Activated CD4-positive, alpha-beta memory T cell treated with anti-CD3 and anti-CD28 coated beads for 36 hours (primary cell): Measurements from ENCODE around the gene SLK. TPM values are rescaled to one million over a fixed set of nuclear protein-coding genes. Genes with fewer than 3 reads are reported as not detected.

Experiments
- CTCF ChIA-PET: fragments of 350-600 bp; sonication (Branson Sonifier 250); formaldehyde crosslinking; loops from one replicate; lab custom pipeline; 2021; ENCODE audit warnings: antibody characterized with exemption, inconsistent platforms; lab: Charles Lee
- POLR2A ChIA-PET: fragments of 350-600 bp; sonication (Branson Sonifier 250); formaldehyde crosslinking; loops from one replicate; lab custom pipeline; 2021; ENCODE audit warnings: antibody characterized with exemption; lab: Charles Lee
- DNase-seq: peaks from one replicate; pipeline ENCODE4 v3.0.0-alpha.2; 2020
- H3K27ac Mint-ChIP-seq: one replicate; pipeline ENCODE4 v1.8.0; 2021; ENCODE audit warnings: mixed read lengths
- H3K27me3 Mint-ChIP-seq: one replicate; pipeline ENCODE4 v1.8.0; 2021; ENCODE audit warnings: mixed read lengths
- H3K36me3 Mint-ChIP-seq: one replicate; pipeline ENCODE4 v1.8.0; 2021; ENCODE audit warnings: mixed read lengths
- H3K4me1 Mint-ChIP-seq: one replicate; pipeline ENCODE4 v1.8.0; 2021; ENCODE audit warnings: low read depth, mixed read lengths
- H3K4me3 Mint-ChIP-seq: one replicate; pipeline ENCODE4 v1.8.0; 2021; ENCODE audit warnings: mild to moderate bottlenecking, mixed read lengths
- H3K9me3 Mint-ChIP-seq: one replicate; pipeline ENCODE4 v1.8.0; 2021; ENCODE audit warnings: mixed read lengths
- intact Hi-C: fragments of 100-400 bp; cut with micrococcal nuclease; formaldehyde crosslinking; loops from one replicate; pipeline ENCODE4 v1.15.1; 2023
- total RNA-seq, 2 experiments: library from RNA; stranded (reverse); gene quantifications; one replicate each; pipeline ENCODE4 v1.2.3, GENCODE V29; 2021

The SLK gene
- total RNA-seq, 2 experiments from 2014 or later = 26.1 to 27.7 TPM

DNA sequence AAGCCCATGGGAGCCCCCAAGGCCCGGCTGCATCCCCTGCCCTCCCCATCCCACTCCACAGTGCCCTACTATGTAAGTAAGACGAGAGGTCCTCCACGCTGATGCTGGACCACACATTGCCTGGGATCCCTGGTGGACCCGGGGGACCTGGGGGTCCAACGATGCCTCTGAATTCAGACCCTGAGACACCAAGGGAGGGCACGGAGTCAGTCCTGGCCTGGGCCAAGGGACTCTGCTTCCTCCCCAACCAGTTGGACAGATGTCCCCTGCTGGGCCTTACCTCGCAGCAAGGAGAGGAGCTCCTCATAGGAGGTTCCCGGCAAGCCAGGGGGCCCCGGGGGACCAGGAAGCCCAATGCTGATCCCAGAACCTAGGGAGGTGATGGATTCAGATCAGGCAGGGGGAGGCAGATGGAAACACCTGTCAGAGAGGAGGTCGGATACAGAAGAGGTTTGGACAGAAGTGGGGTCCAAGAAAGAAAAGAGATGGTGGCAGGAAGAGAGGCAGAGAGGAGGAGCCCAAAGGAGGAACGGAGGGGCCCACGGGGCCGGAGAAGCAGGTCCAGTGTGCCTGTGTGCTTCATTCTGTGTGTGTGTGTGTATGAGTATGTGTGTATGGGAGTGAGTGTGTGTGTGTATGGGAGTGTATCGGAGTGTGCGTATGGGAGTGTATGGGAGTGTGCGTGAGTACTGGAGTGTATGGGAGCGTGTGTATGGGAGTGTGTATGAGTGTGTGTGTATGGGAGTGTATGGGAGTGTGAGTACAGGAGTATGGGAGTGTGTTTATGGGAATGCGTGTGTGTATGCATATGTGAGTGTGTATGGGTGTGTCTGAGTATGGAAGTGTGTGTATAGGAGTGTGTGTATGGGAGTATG lies 68.5 kb downstream of the SLK start:
- DNase-seq = no peak
- ChIA-PET POLR2A (no interaction called here), CTCF (no interaction called here)
- no peak overlapping the region for H3K4me3 Mint-ChIP-seq
- no peaks in the 10 kb centered on the region for H3K4me1 Mint-ChIP-seq
- no peak overlapping the region for H3K27ac Mint-ChIP-seq
- no peaks in the 10 kb centered on the region for H3K27me3 Mint-ChIP-seq
- no peaks in the 10 kb centered on the region for H3K9me3 Mint-ChIP-seq
- intact Hi-C loops = no loop called here
- H3K36me3 Mint-ChIP-seq = no peaks in the 10 kb centered on the region

DNA sequence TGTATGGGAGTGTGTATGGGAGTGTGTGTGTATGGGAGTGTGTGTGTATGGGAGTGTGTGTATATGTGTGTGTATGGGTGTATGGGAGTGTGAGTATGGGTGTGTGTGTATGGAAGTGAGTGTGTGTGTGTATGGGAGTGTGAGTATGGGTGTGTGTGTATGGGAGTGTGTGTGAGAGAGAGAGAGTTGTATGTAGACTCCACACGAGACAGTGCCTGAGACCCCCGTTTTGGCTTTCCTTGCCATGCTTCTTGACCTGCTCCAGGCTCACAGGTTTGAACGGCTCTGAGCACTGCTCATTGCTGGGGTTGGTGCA lies 69.1 kb downstream of the SLK start:
- intact Hi-C loops = no loop called here
- Mint-ChIP-seq H3K4me1 (no peaks in the 10 kb centered on the region), H3K27ac (no peak overlapping the region), H3K4me3 (no peak overlapping the region), H3K9me3 (no peaks in the 10 kb centered on the region), H3K27me3 (no peaks in the 10 kb centered on the region), H3K36me3 (no peaks in the 10 kb centered on the region)
- ChIA-PET CTCF (no interaction called here), POLR2A (no interaction called here)
- DNase-seq = no peak

DNA sequence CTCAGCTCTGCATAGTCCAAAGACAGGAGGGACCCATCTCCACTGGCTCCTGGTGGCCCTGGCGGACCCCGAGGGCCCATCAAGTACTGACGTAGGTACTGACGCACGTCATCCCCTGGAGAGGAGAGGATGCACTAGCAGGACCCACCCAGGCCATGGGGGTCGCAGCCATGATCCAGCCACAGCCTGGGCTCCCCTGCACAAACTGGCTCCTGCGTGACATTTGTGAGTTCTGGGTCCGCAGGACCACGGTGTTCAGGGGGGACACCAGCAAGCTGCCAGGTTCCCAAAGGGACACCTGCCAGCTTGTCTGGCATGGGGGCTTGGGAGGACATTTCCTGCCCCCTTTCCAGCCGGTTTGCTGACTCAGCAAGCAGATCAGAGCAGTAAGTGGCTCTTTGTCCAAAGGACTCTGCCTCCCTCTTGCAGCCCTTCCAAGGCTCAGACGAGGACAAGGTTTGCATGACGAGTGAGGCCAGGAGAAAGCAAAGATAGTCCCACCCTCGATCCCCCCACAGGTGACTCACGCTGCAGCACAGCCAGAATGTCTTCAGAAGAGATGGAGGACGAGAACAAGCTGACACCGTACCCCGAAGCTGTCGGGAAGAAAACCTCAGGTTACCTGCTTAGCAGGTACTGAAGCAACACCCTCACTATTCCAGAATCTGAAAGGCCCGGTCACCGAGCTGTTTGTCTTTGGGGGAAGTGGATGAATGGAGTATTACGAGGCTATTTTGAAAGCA lies 69.7 kb downstream of the SLK start:
- Mint-ChIP-seq H3K4me1 (no peaks in the 10 kb centered on the region), H3K9me3 (no peaks in the 10 kb centered on the region), H3K27ac (no peak overlapping the region), H3K27me3 (no peaks in the 10 kb centered on the region), H3K36me3 (no peaks in the 10 kb centered on the region), H3K4me3 (no peak overlapping the region)
- intact Hi-C loops = no loop called here
- DNase-seq = no peak
- ChIA-PET POLR2A (no interaction called here), CTCF (interaction anchor here (0.8 kb wide), 1 partner anchor 238 kb away, joined by 3 read pairs; no protein-coding TSS in a partner anchor)

DNA sequence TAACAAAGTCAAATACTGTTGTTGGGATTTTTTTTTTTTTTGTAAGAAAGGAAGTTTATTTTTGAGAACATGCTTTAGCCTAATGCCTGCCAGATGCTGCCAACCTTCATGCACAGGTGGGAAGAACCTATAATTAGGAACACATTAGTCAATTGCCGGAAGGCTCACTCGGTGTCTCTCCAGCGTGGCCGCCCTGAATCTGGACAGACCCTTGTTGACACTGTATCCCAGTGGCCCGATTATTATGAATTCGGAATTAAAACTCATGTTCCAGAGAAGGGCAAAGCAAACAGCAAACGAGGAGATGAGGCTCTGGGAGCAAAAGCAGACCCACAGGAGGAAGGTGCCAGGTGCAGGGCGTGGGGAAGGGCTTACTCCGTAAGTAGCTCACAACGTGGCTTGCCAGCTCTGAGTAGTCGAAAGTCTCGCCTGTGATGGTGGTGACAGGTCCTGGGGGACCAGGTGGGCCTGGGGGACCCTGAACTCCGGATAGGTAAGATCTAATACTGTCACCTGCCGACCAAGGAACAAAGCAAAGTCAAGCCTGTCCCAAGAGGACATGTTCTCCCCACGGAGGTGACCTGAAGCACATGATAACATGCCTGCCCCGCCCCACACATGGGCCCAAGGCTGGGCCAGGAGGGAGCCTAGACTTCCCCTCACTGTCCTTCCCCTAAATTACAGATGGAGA lies 70.5 kb downstream of the SLK start:
- H3K36me3 Mint-ChIP-seq = no peaks in the 10 kb centered on the region
- H3K27ac Mint-ChIP-seq = no peak overlapping the region
- ChIA-PET CTCF (interaction anchor here (0.8 kb wide), 1 partner anchor 237 kb away, joined by 3 read pairs; no protein-coding TSS in a partner anchor), POLR2A (no interaction called here)
- DNase-seq = no peak
- intact Hi-C loops = no loop called here
- no peaks in the 10 kb centered on the region for H3K9me3 Mint-ChIP-seq
- H3K27me3 Mint-ChIP-seq = no peaks in the 10 kb centered on the region
- H3K4me1 Mint-ChIP-seq = no peaks in the 10 kb centered on the region
- no peak overlapping the region for H3K4me3 Mint-ChIP-seq

DNA sequence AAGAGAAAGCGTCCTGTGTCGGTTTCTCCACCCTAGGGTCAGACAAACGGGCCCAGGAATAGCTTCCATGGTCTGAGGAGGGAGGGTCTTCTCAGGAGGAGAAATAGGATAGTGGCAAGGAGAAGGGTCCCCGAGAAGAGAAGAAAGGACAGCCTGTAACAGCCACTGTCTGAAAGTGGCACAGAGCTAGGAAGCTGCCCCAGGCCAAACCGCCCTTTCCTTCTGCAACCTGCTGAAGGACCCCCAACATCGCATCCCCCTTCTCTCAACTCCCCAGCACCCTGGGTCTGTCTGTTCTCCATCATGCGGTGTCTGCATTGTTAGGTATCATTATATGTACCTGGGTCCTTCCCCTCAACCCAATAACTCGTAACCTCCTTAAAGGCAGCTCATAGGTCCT lies 71.6 kb downstream of the SLK start:
- Mint-ChIP-seq H3K9me3 (no peaks in the 10 kb centered on the region), H3K27me3 (no peaks in the 10 kb centered on the region), H3K4me3 (no peak overlapping the region), H3K36me3 (no peaks in the 10 kb centered on the region), H3K4me1 (no peaks in the 10 kb centered on the region), H3K27ac (no peak overlapping the region)
- ChIA-PET POLR2A (no interaction called here), CTCF (interaction anchor here (1.6 kb wide), 1 partner anchor 151 kb away, joined by 4 read pairs; no protein-coding TSS in a partner anchor)
- DNase-seq = no peak
- intact Hi-C loops = no loop called here

DNA sequence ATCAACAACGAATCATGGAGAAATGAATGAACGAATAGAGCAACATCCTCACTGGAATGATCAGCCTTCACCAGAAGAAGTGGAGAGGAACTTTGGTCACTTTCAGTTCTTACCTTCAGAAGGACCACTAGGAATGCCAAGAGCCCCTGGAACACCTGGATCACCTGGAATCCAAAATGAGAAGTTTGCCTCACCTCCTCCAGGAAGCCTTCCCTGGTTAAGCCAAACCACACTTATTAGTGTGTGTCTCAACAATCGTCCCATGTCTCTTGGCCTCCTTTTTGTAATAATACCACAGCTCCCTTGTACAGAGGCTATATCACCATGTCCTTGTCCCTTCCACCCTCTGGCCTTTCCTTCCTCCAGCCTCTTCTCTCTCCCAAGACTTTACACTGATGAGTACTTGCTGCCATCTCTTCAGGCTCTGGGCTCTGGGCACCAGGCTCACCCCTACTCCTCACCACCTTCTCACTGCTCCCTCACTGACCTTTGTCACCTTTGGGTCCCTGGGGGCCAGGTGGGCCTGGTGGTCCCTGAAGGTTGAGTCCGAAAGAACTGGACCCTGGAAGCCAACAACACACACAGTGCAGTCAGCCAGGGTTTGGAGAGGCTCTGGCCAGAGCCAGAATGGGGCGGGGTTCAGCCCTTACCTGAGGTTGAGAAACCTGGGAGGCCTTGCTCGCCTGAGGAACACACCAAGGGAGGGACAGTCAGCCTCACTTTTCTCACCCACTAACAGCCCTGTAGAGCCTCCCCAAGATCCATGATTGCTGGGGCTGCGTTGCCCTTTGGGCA lies 72.2 kb downstream of the SLK start:
- Mint-ChIP-seq H3K4me1 (no peaks in the 10 kb centered on the region), H3K9me3 (no peaks in the 10 kb centered on the region), H3K27me3 (no peaks in the 10 kb centered on the region), H3K27ac (no peak overlapping the region), H3K4me3 (no peak overlapping the region), H3K36me3 (no peaks in the 10 kb centered on the region)
- POLR2A ChIA-PET = no interaction called here
- CTCF ChIA-PET = interaction anchor here (1.6 kb wide), 1 partner anchor 151 kb away, joined by 4 read pairs; no protein-coding TSS in a partner anchor
- intact Hi-C loops = no loop called here
- DNase-seq = no peak

DNA sequence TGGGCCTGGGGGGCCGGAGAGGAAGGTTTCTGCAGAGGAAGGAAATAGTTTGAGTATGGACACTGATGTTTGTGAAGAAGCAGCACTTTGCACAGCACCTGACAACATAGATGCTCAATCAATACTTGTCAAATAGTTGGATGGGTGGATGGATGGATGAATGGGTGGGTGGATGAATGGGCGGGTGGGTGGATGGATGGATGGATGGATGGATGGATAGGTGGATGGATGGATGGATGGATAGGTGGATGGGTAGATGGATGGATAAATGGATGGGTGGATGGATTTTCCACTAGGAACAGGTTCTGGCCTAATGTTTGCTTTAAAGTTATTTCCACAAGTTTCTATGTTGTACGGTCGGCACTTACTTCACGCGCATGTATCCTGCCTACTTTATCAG lies 73.4 kb downstream of the SLK start:
- no peak overlapping the region for H3K27ac Mint-ChIP-seq
- CTCF ChIA-PET = no interaction called here
- POLR2A ChIA-PET = no interaction called here
- H3K9me3 Mint-ChIP-seq = no peaks in the 10 kb centered on the region
- no peak for DNase-seq
- H3K36me3 Mint-ChIP-seq = no peaks in the 10 kb centered on the region
- no peak overlapping the region for H3K4me3 Mint-ChIP-seq
- H3K27me3 Mint-ChIP-seq = no peaks in the 10 kb centered on the region
- no peaks in the 10 kb centered on the region for H3K4me1 Mint-ChIP-seq
- intact Hi-C loops = loop anchor here (10.0 kb wide), 1 partner anchor 164 kb away; no protein-coding TSS in a partner anchor

DNA sequence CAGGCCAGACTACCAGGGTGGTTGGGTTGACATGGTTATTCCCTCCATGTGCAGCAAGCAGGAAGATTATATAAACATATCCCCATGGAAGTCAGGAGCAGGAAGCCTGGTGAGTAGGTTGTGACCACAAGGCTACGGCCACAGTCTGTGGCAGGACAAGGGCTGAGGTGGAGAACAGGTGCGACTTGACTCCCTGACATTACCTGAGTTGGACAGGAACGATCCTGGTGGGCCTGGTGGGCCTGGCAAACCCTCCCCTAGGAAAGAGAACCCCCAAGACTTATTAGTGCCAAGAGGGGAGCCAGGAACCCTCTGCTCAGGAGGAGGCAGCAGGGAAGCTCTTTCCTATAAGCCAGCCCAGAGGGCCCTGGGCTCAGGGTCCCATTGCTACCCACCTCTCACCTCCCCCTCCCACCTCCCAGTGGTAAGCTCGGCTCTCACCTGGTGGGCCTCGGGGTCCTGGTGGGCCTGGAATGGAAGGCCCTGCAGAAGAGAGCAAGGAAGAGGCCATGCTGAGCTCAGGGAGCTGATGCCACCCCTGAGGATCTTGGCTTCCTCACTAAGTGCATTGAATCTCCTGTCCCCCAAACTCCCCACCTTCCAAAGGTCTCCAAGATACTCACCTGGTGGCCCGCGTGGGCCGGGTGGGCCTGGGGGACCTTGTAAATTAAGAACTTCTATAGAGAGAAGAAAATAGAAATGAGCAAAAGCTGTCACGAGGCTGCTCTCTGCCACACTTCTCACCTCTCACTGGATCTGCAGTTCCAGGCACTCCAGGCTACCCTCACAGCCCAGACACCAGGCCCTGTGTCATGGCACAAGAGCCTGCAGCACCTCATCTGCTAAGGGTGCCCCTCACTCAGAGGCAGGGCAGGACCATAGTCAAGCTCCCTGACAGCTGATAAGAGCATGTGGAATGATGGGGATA lies 74.2 kb downstream of the SLK start:
- Mint-ChIP-seq H3K9me3 (no peaks in the 10 kb centered on the region), H3K4me3 (no peak overlapping the region), H3K4me1 (no peaks in the 10 kb centered on the region), H3K27ac (no peak overlapping the region), H3K27me3 (no peaks in the 10 kb centered on the region), H3K36me3 (no peaks in the 10 kb centered on the region)
- no peak for DNase-seq
- CTCF ChIA-PET = interaction anchor here (1.0 kb wide), 1 partner anchor 148 kb away, joined by 3 read pairs; no protein-coding TSS in a partner anchor
- POLR2A ChIA-PET = no interaction called here
- intact Hi-C loops = loop anchor here (10.0 kb wide), 1 partner anchor 164 kb away; no protein-coding TSS in a partner anchor

DNA sequence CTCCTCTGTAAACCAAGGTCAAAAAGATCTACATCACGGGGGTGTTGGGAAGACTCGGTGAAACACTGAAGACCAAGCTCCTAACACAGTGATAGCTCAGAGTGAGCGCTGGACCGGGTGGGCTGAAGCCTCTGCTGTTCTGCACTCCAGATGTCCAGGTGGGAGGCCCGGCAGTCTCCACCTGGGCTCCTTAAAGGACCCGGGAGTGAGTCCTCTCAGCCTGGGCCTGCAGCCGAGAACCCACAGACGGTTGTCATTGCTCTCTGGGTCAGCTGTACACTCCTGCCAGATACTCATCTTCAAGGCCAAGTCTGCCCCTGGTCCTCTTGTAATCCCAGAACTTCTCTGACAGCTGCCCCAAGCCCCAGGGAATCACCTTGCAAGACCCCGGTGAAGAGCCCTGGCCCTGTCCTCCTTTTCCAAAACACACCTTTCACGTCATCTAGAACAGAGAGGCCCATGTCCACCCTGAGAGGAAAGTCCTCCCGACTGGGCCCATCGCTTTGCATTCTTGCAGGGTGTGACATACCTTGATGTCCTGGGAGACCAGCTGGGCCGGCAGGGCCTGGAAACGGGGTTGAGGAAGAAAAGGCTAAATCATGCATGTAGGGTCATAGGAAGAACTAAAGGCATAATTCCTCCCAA lies 75.1 kb downstream of the SLK start:
- CTCF ChIA-PET = interaction anchor here (1.0 kb wide), 1 partner anchor 147 kb away, joined by 3 read pairs; no protein-coding TSS in a partner anchor
- Mint-ChIP-seq H3K27ac (no peak overlapping the region), H3K4me1 (no peaks in the 10 kb centered on the region)

DNA sequence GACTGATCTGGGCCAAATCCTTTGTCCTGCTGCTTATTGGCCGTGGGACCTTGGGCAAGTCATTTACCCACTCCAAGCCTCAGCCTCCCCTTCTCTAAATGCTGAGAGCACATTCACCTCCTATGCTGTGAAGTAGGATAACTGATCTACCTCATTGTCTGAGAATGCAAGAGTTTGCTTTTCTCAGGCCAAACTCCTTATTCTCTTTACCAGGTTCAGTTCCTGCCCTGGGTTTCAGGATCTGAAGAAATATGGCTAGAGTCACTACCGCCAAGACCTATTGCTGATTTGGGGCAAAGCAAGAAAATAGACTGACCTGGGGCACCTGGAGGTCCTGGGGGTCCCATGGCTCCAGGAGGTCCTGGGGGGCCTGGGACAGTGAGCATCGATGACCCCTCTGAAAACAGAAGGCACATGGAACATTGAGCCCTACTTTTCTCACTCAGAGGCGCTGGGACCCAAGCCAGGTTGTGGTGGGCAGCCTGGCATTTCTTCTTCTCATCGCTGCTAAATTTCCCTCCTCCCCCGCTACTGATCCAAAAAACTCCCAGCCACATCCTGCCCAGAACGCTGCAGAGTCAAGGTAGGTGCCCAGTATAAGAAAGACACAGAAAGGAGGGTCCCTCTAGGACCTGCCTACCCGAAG lies 76.4 kb downstream of the SLK start:
- Mint-ChIP-seq H3K4me3 (no peak overlapping the region), H3K27ac (no peak overlapping the region), H3K36me3 (no peaks in the 10 kb centered on the region), H3K9me3 (no peaks in the 10 kb centered on the region), H3K27me3 (no peaks in the 10 kb centered on the region), H3K4me1 (no peaks in the 10 kb centered on the region)
- intact Hi-C loops = loop anchor here (10.0 kb wide), 1 partner anchor 161 kb away; no protein-coding TSS in a partner anchor
- no peak for DNase-seq
- CTCF ChIA-PET = no interaction called here
- POLR2A ChIA-PET = no interaction called here

More for the DNA sequence above, 75.1 kb downstream of the SLK start:
- POLR2A ChIA-PET = no interaction called here
- intact Hi-C loops = loop anchor here (10.0 kb wide), 1 partner anchor 163 kb away; no protein-coding TSS in a partner anchor
- DNase-seq = no peak
- no peaks in the 10 kb centered on the region for H3K27me3 Mint-ChIP-seq
- H3K4me3 Mint-ChIP-seq = no peak overlapping the region
- no peaks in the 10 kb centered on the region for H3K36me3 Mint-ChIP-seq
- H3K9me3 Mint-ChIP-seq = no peaks in the 10 kb centered on the region
